ENCODE measurements around the gene DNAI1. TPM values are rescaled to one million over a fixed set of nuclear protein-coding genes. Genes with fewer than 3 reads are reported as not detected.
A peak's percentile ranks its signal among the peaks of the same experiment; 100 is the strongest.

Gene DNAI1
- total RNA-seq, 2 experiments from 2014 or later, result not detected

DNA sequence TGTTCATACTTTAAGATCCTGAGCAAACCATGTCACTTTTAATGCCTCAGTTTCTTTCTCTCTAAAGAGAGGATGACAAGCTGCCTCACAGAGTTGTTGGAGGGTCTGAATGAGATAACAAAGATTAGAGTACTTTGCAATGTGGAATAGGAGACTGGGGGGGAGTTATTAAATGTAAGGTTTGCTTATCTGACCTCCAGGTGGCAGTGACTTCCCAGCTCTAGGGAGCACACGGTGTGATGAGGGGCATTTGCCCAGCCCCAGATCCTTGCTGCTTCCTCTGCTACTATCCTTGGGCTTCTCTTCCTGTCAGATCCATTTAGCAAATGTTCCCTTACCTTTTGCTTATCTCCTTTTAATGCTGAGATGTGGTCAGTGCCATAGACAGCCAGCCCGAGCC, 33.4 kb downstream of the DNAI1 start:
- Mint-ChIP-seq H3K4me3 (no peak overlapping the region), H3K27me3 (peaks cover 39% of the 10 kb centered on the region), H3K4me1 (ENCODE audit: low read depth) (no peaks in the 10 kb centered on the region), H3K9me3 (no peaks in the 10 kb centered on the region), H3K27ac (no peak overlapping the region), H3K36me3 (ENCODE audit: low read depth) (no peaks in the 10 kb centered on the region)
- Histone ChIP-seq H3K4me3 (ENCODE audit: low read length) (no peak overlapping the region), H3K36me3 (ENCODE audit: insufficient read depth, low read length) (no peaks in the 10 kb centered on the region), H3K27me3 (ENCODE audit: control insufficient read depth in 1 of 2, insufficient read depth in 2 of 2, low read length in 2 of 2) (peaks cover 11 to 12% of the 10 kb centered on the region in 2 experiments), H3K9me3 (ENCODE audit: control insufficient read depth in 1 of 2, insufficient read depth in 1 of 2, low read length in 2 of 2) (no peaks in the 10 kb centered on the region), H3K4me1 (ENCODE audit: insufficient read depth, low read length) (no peaks in the 10 kb centered on the region), H3K27ac (ENCODE audit: low read depth in 1 of 2, low read length in 2 of 2) (no peak overlapping the region)
- DNase-seq (no peak), ATAC-seq (ENCODE audit: poor library complexity) (no peak)
- POLR2A ChIA-PET, result no interaction called here
- intact Hi-C loops (cut with DNase I, micrococcal nuclease), result no loop called here
- CTCF ChIA-PET, result no interaction called here
- TF ChIP-seq, protein P1, sequence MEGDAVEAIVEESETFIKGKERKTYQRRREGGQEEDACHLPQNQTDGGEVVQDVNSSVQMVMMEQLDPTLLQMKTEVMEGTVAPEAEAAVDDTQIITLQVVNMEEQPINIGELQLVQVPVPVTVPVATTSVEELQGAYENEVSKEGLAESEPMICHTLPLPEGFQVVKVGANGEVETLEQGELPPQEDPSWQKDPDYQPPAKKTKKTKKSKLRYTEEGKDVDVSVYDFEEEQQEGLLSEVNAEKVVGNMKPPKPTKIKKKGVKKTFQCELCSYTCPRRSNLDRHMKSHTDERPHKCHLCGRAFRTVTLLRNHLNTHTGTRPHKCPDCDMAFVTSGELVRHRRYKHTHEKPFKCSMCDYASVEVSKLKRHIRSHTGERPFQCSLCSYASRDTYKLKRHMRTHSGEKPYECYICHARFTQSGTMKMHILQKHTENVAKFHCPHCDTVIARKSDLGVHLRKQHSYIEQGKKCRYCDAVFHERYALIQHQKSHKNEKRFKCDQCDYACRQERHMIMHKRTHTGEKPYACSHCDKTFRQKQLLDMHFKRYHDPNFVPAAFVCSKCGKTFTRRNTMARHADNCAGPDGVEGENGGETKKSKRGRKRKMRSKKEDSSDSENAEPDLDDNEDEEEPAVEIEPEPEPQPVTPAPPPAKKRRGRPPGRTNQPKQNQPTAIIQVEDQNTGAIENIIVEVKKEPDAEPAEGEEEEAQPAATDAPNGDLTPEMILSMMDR (IDR thresholded peaks at IDR 0.05), result no peak

DNA sequence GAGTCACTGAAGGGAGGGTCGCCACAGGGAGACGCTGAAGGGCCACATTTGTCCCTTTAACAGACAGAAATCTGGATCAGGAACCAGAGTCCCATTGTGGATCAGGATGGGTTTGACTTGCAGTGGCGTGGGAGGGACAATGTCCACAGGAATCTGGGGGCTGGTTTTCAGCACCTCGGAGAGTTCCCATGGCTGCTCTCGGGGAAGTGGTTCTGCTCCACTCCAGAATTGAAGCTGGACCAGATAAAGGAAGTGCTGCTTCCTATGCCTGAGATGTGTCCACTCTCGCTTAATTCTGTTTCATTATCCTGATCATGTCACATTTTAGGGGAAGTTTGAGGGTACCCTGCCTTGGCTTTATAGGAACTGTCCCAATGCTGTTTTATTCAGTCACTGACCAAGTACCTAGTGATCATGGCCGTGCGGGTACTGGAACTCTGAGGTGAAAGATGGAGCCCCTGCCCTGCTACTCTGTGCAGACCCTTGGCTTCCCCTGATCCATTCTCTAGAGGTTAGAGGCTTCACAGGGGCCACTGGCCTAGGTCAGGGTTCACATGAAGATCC, 35.4 kb downstream of the DNAI1 start:
- TF ChIP-seq, protein P1 (IDR thresholded peaks at IDR 0.05), result no peak
- Mint-ChIP-seq H3K4me3 (no peak overlapping the region), H3K9me3 (no peaks in the 10 kb centered on the region), H3K36me3 (ENCODE audit: low read depth) (no peaks in the 10 kb centered on the region), H3K4me1 (ENCODE audit: low read depth) (no peaks in the 10 kb centered on the region), H3K27me3 (peaks cover 29% of the 10 kb centered on the region), H3K27ac (no peak overlapping the region)
- ChIA-PET CTCF (no interaction called here), POLR2A (no interaction called here)
- H3K27ac ChIP-seq (ENCODE audit: low read depth in 1 of 2, low read length in 2 of 2), result no peak overlapping the region
- DNase-seq, result peak in 8 of 14 experiments; percentile 5 to 47 (median 20)
- no peaks in the 10 kb centered on the region for H3K36me3 ChIP-seq (ENCODE audit: insufficient read depth, low read length)
- H3K4me1 ChIP-seq (ENCODE audit: insufficient read depth, low read length), result no peaks in the 10 kb centered on the region
- H3K27me3 ChIP-seq (ENCODE audit: control insufficient read depth in 1 of 2, insufficient read depth in 2 of 2, low read length in 2 of 2), result peaks cover 11 to 12% of the 10 kb centered on the region in 2 experiments
- H3K9me3 ChIP-seq (ENCODE audit: control insufficient read depth in 1 of 2, insufficient read depth in 1 of 2, low read length in 2 of 2), result no peaks in the 10 kb centered on the region
- no peak overlapping the region for H3K4me3 ChIP-seq (ENCODE audit: low read length)
- ATAC-seq (ENCODE audit: poor library complexity), result no peak
- intact Hi-C loops (cut with DNase I, micrococcal nuclease), result no loop called here

DNA sequence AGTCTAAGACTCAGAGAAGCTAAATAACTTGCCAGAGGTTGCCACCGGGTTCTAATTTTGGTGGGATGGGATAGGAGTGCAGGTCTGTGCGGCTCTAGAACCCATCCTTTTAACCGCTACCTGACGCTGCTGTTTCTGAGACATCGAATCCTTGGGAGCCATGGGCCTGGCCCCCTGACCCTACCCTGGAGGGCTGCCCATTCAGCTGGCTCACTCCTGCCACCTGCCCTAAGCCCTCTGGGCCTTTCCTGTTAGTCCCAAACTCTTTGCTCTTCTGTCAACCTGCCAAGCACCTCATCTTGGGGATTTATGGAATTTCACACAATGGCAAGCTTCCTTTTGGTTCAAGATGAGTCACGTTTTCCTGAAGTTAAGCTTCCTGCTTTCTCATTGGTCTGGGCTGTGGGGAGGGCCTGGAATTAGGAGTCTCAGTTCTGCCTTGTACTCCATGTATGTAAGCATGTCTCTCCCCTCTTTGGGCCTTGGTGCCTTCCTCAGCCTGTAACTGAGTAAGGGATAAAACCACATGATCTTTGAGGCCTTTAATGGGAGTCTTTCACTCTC, 37.6 kb downstream of the DNAI1 start:
- CTCF ChIA-PET, result interaction anchor here (1.3 to 1.5 kb wide), 2 partner anchors 37 to 58 kb away, joined by 3 read pairs; no protein-coding TSS in a partner anchor
- H3K27me3 Mint-ChIP-seq, result peaks cover 20% of the 10 kb centered on the region
- ATAC-seq (ENCODE audit: poor library complexity) (no peak), DNase-seq (no peak)
- TF ChIP-seq, protein P1 (IDR thresholded peaks at IDR 0.05), result no peak
- no peak overlapping the region for H3K4me3 Mint-ChIP-seq
- Histone ChIP-seq H3K4me1 (ENCODE audit: insufficient read depth, low read length) (peaks cover 3% of the 10 kb centered on the region), H3K4me3 (ENCODE audit: low read length) (no peak overlapping the region), H3K27ac (ENCODE audit: low read depth in 1 of 2, low read length in 2 of 2) (no peak overlapping the region), H3K36me3 (ENCODE audit: insufficient read depth, low read length) (no peaks in the 10 kb centered on the region), H3K9me3 (ENCODE audit: control insufficient read depth in 1 of 2, insufficient read depth in 1 of 2, low read length in 2 of 2) (no peaks in the 10 kb centered on the region), H3K27me3 (ENCODE audit: control insufficient read depth in 1 of 2, insufficient read depth in 2 of 2, low read length in 2 of 2) (peaks cover 4 to 8% of the 10 kb centered on the region in 2 experiments)
- intact Hi-C loops (cut with DNase I, micrococcal nuclease), result no loop called here
- H3K9me3 Mint-ChIP-seq, result no peaks in the 10 kb centered on the region
- POLR2A ChIA-PET, result no interaction called here
- no peaks in the 10 kb centered on the region for H3K36me3 Mint-ChIP-seq (ENCODE audit: low read depth)
- no peak overlapping the region for H3K27ac Mint-ChIP-seq
- H3K4me1 Mint-ChIP-seq (ENCODE audit: low read depth), result no peaks in the 10 kb centered on the region

Measured in CD4-positive, alpha-beta T cell (primary cell).